Stimulated activated CD4-positive, alpha-beta T cell treated with anti-CD3 and anti-CD28 coated beads, Interleukin-2, amount 100 ng/mL, for 24 hours (primary cell): ENCODE results near the gene KIRREL3.

Experiments
- DNase-seq, 2 donors: peaks; one replicate each; pipeline ENCODE4 v3.0.0-alpha.2; 2020

The KIRREL3 gene

GRCh38 chr11:126658306-126659056 lies 342.1 kb downstream of the KIRREL3 start:
- no peak for DNase-seq

- DNase-seq = no peak
Measured at GRCh38 chr11:126655807-126656128, 344.8 kb downstream of the KIRREL3 start.

- DNase-seq = no peak
Measured at GRCh38 chr11:126654886-126655806, 345.4 kb downstream of the KIRREL3 start.

- DNase-seq = no peak
Measured at GRCh38 chr11:126653040-126653439, 347.5 kb downstream of the KIRREL3 start.

GRCh38 chr11:126647735-126648134 lies 352.8 kb downstream of the KIRREL3 start:
- no peak for DNase-seq

- DNase-seq = no peak
Measured at GRCh38 chr11:126646701-126647557, 353.6 kb downstream of the KIRREL3 start.

- no peak for DNase-seq
Measured at GRCh38 chr11:126645186-126645585, 355.4 kb downstream of the KIRREL3 start.

GRCh38 chr11:126640186-126640585 lies 360.4 kb downstream of the KIRREL3 start:
- no peak for DNase-seq

- no peak for DNase-seq
Measured at GRCh38 chr11:126639692-126640091, 360.9 kb downstream of the KIRREL3 start.

- DNase-seq = no peak
Measured at GRCh38 chr11:126638648-126639047, 361.9 kb downstream of the KIRREL3 start.

GRCh38 chr11:126637795-126638175 lies 362.8 kb downstream of the KIRREL3 start:
- no peak for DNase-seq

GRCh38 chr11:126636911-126637794 lies 363.4 kb downstream of the KIRREL3 start:
- DNase-seq = no peak

GRCh38 chr11:126635511-126635910 lies 365.1 kb downstream of the KIRREL3 start:
- no peak for DNase-seq

GRCh38 chr11:126634963-126635362 lies 365.6 kb downstream of the KIRREL3 start:
- no peak for DNase-seq

- no peak for DNase-seq
Measured at GRCh38 chr11:126633330-126633729, 367.2 kb downstream of the KIRREL3 start.

- DNase-seq = no peak
Measured at GRCh38 chr11:126630893-126631798, 369.4 kb downstream of the KIRREL3 start.

- no peak for DNase-seq
Measured at GRCh38 chr11:126630488-126630887, 370.1 kb downstream of the KIRREL3 start.

GRCh38 chr11:126628790-126629621 lies 371.6 kb downstream of the KIRREL3 start:
- DNase-seq = no peak

GRCh38 chr11:126628450-126628789 lies 372.1 kb downstream of the KIRREL3 start:
- no peak for DNase-seq

- no peak for DNase-seq
Measured at GRCh38 chr11:126627421-126627820, 373.1 kb downstream of the KIRREL3 start.
